GM21528 (cell line): Measurements from ENCODE around the gene PRKN.
"Not testable (repeated sequence)": the region's sequence is repeated elsewhere in the genome, so short reads cannot be mapped to it uniquely, and the experiment has no call there.

Experiments
- ATAC-seq: cut with Tn5 transposase; IDR thresholded peaks from one replicate; pipeline ENCODE4 v1.9.1; 2021; ENCODE audit warnings: mild to moderate bottlenecking, moderate library complexity; ENCODE audit not compliant: unreplicated experiment, low FRiP score

The PRKN gene

GRCh38 chr6:162395181-162395580 is 332.4 kb downstream of the PRKN start:
- ATAC-seq, result no peak

GRCh38 chr6:162390961-162391811 is 336.4 kb downstream of the PRKN start:
- ATAC-seq, result not testable (repeated sequence)

GRCh38 chr6:162389343-162390085 is 338.1 kb downstream of the PRKN start:
- no peak for ATAC-seq

GRCh38 chr6:162388383-162388777 is 339.2 kb downstream of the PRKN start:
- no peak for ATAC-seq

GRCh38 chr6:162387718-162388382 is 339.7 kb downstream of the PRKN start:
- no peak for ATAC-seq

GRCh38 chr6:162385980-162386379 is 341.6 kb downstream of the PRKN start:
- ATAC-seq, result no peak

GRCh38 chr6:162379757-162380409 is 347.7 kb downstream of the PRKN start:
- no peak for ATAC-seq

- no peak for ATAC-seq
These were observed 349.8 kb downstream of the PRKN start for GRCh38 chr6:162377735-162378134.

GRCh38 chr6:162373868-162374267 is 353.7 kb downstream of the PRKN start:
- ATAC-seq, result no peak

- no peak for ATAC-seq
These were observed 354.4 kb downstream of the PRKN start for GRCh38 chr6:162373192-162373591.

GRCh38 chr6:162372106-162372505 is 355.5 kb downstream of the PRKN start:
- ATAC-seq, result no peak

GRCh38 chr6:162371121-162371520 is 356.4 kb downstream of the PRKN start:
- no peak for ATAC-seq

GRCh38 chr6:162369091-162369490 is 358.5 kb downstream of the PRKN start:
- ATAC-seq, result no peak

- ATAC-seq, result no peak
These were observed 363.1 kb downstream of the PRKN start for GRCh38 chr6:162364488-162364887.

GRCh38 chr6:162363757-162364156 is 363.8 kb downstream of the PRKN start:
- no peak for ATAC-seq

- no peak for ATAC-seq
These were observed 366.5 kb downstream of the PRKN start for GRCh38 chr6:162360901-162361567.

GRCh38 chr6:162358625-162359024 is 368.9 kb downstream of the PRKN start:
- ATAC-seq, result no peak

GRCh38 chr6:162345051-162345511 is 382.5 kb downstream of the PRKN start:
- ATAC-seq, result no peak

- no peak for ATAC-seq
These were observed 382.9 kb downstream of the PRKN start for GRCh38 chr6:162344646-162345010.
